GM21723 (cell line): ENCODE measurements around the gene TUBE1.
"Not testable (repeated sequence)": the region's sequence is repeated elsewhere in the genome, so short reads cannot be mapped to it uniquely, and the experiment has no call there.

Experiments used
- ATAC-seq: cut with Tn5 transposase; IDR thresholded peaks from one replicate; pipeline ENCODE4 v1.9.1; 2021; ENCODE audit warnings: mild to moderate bottlenecking, moderate library complexity; ENCODE audit not compliant: unreplicated experiment

Gene TUBE1

GRCh38 chr6:112087136-112087911 is at the start of gene TUBE1, which contains the start of gene FAM229B:
Gene TUBE1, minus strand, starts transcription at chr6:112087482. Its CDS starts 48 bp downstream, at chr6:112087434.
Gene FAM229B, plus strand, starts transcription at chr6:112087591. Its CDS starts 11,693 bp downstream, at chr6:112099284.
- ATAC-seq: peak; percentile 97

GRCh38 chr6:112130878-112131277 is 43.6 kb upstream of the TUBE1 start:
- ATAC-seq: no peak

GRCh38 chr6:112128208-112128607 is 40.9 kb upstream of the TUBE1 start:
- ATAC-seq: no peak

- no peak for ATAC-seq
Measured at GRCh38 chr6:112123982-112124381, 36.7 kb upstream of the TUBE1 start.

DNA sequence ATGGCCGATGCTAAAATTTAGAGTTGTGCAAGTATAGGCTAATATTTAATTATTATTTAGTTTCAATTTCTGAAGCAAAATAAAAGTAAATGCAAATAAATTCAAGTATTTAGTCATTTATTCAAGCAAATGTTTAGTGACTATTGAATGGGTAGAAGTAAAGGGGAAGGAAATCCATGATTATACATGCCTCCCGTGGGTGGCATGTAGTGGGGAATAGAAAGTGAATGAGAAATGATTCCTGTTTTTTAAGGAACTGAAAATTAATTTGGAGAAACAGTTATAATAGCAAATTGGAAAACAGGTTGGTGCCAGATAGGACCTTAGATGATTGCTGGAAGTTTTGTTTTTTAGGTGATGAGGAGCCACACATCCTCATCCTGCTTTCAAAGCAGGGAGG is 35.5 kb upstream of the TUBE1 start:
- ATAC-seq: no peak

GRCh38 chr6:112118034-112118433 is 30.8 kb upstream of the TUBE1 start:
- ATAC-seq: no peak

DNA sequence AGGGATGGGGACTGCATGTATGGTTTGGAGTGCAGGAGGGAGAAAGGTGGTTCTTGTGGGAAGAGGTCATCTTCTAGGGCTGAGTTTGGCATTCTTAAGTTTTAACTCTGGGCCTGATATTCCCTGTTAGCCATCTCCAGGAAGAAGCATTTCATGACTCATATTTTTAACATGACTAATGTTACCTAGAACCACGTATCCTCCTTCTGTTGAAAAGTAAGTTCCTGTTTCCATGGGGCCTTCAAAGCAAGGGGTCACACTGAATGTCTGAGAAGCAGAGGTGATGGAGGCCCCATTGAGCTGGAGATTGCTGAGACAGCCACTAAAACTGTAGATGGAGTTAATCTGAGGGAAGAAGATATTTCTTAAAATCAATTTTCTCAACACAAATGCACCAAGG is 30.3 kb upstream of the TUBE1 start:
- ATAC-seq: no peak

DNA sequence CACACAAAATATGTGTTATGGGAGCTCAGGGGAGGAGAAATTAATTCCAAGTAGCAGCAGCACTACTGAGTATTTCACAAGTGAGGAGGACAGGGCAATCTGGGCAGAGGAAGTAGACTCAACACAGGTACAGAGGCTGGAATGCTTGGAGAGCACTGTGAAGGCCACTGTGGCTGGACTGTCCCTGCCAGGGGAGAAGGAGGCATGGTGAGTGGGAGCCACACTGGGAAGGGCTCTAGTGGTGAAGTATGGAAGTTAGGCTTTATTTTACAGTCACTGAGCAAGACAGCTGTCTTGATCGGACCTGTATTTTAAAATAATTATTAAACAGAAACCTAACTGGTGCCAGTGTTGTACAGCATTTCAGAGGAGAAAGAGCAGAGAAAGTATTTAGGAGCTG is 28.9 kb upstream of the TUBE1 start:
- ATAC-seq: no peak

DNA sequence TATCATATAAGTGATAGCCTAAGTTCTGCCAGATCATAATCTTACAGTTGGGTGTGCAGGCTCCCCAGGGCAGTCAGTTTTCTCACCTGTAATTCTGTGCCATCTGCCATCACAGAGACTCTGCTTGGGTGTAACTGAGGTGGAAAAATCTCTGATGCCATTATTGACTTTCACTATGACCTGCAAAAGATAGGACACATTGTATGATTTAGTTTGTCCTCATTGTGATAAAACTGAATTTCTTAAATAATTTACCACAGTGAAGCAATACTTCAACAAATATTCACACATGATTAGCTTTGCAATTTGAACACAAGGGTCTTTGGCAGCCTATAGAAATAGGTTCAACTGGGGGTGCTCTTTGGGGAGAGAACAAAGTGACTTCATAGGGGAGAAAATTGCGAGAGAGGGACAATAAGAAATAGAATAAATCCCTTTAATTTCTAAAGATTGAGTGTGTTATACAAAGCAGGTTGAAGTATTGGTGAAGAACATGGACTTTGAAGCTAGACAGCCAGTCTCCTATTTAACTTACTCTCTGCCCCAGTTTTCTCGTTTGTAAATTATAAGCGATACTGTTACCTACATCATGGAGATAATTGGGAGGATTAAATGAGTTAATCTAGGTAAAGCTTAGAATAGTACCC is 27.4 kb upstream of the TUBE1 start:
- ATAC-seq: no peak

- ATAC-seq: no peak
Measured at GRCh38 chr6:112113918-112114317, 26.6 kb upstream of the TUBE1 start.

GRCh38 chr6:112113431-112113830 is 26.1 kb upstream of the TUBE1 start:
- ATAC-seq: no peak

- no peak for ATAC-seq
Measured at GRCh38 chr6:112109262-112109661, 22.0 kb upstream of the TUBE1 start.

- no peak for ATAC-seq
Measured at GRCh38 chr6:112106562-112106961, 19.3 kb upstream of the TUBE1 start.

DNA sequence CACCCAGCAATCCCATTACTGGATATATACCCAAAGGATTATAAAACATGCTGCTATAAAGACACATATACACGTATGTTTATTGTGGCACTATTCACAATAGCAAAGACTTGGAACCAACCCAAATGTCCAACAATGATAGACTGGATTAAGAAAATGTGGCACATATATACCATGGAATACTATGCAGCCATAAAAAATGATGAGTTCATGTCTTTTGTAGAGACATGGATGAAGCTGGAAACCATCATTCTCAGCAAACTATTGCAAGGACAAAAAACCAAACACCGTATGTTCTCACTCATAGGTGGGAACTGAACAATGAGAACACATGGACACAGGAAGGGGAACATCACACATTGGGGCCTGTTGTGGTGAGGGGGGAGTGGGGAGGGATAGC is 18.7 kb upstream of the TUBE1 start:
- ATAC-seq: not testable (repeated sequence)

GRCh38 chr6:112100561-112100960 is 13.3 kb upstream of the TUBE1 start:
- no peak for ATAC-seq

- ATAC-seq: no peak
Measured at GRCh38 chr6:112096901-112097300, 9.6 kb upstream of the TUBE1 start.

DNA sequence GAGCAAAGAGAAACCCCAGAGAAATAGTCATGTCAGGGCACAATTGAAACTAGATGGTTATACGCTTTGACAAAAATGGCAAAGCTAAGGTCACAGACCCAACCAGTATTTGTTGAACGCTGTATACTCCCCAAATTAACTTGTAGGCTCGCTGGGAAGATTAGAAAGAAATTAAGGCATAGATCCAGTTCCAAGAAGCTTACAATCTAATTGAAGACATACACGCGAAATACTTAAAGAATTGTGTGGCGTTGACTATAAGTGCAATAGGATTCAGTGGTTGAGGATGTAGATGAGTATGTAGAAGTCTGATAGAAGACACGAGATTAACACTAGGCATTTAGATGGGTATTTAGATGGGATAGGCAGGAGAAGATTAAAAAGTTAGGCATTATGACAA is 634 bp upstream of the TUBE1 start:
- no peak for ATAC-seq

- ATAC-seq: peak; percentile 46
Measured at GRCh38 chr6:112086744-112087135, 542 bp downstream of the TUBE1 start.

DNA sequence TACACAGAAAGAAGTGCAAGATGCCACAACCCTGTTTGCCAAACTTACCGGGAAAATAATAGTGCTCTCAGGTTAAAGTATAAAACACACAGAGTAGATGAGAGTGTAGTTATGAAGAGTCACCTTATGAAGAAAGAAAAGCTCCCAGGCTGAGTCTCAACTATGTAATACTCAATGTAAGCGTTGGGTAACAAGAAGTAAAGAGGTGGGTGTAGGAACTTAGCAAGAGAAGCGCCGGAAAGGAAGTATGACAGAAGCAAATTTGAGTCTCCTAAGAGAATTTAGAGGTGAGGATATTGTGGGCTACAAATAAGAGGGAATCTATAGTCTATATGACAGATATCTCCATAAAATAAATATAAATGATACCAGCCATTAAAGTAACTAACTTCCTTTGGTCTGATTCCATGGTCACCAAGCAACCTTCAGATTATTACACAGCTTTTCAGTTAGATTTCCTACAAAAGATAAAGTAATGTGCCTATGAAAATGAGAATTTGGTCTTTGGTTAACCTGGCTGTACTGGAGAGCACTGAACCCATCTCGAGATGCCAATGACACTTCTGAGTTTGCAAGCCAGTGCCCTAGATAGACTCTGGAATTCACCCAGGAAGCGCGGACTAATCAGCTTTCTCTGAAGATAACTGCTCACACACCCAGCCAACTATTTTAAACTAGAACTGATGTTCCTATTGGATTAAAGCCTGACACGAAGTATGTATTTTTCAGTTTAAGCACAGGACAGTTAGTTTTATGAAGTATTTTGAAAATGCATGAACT is 1.8 kb downstream of the TUBE1 start:
- no peak for ATAC-seq

GRCh38 chr6:112081569-112081968 is 5.7 kb downstream of the TUBE1 start:
- ATAC-seq: no peak

GRCh38 chr6:112066606-112067005 is 20.7 kb downstream of the TUBE1 start:
- no peak for ATAC-seq
